GM19468 (cell line): ENCODE results near the gene GJA4.
A peak's percentile ranks its signal among the peaks of the same experiment; 100 is the strongest.
"Not testable (repeated sequence)": the region's sequence is repeated elsewhere in the genome, so short reads cannot be mapped to it uniquely, and the experiment has no call there.

Experiments used
- ATAC-seq: cut with Tn5 transposase; IDR thresholded peaks from one replicate; pipeline ENCODE4 v1.9.1; 2021; ENCODE audit warnings: mild to moderate bottlenecking, moderate library complexity, moderate number of reproducible peaks; ENCODE audit not compliant: unreplicated experiment; ENCODE audit errors: extremely low read depth

Gene GJA4

GRCh38 chr1:34786521-34787325 lies 6.1 kb upstream of the GJA4 start:
- no peak for ATAC-seq

- ATAC-seq, result no peak
These were observed 5.1 kb upstream of the GJA4 start for GRCh38 chr1:34787461-34788420.

GRCh38 chr1:34790985-34791384 lies 1.8 kb upstream of the GJA4 start:
- ATAC-seq, result no peak

- ATAC-seq, result no peak
These were observed 375 bp upstream of the GJA4 start for GRCh38 chr1:34792424-34792823.

- no peak for ATAC-seq
These were observed 1.4 kb downstream of the GJA4 start for GRCh38 chr1:34794001-34794789.

GRCh38 chr1:34794790-34795180 lies 2.0 kb downstream of the GJA4 start:
- ATAC-seq, result no peak

- ATAC-seq, result no peak
These were observed 3.1 kb downstream of the GJA4 start for GRCh38 chr1:34795916-34796315.

- ATAC-seq, result peak; percentile 68
These were observed 4.2 kb downstream of the GJA4 start for GRCh38 chr1:34796990-34797389.

GRCh38 chr1:34800214-34800613 lies 7.4 kb downstream of the GJA4 start:
- no peak for ATAC-seq

- ATAC-seq, result no peak
These were observed 11.0 kb downstream of the GJA4 start for GRCh38 chr1:34803770-34804169.

GRCh38 chr1:34806396-34806795 lies 13.6 kb downstream of the GJA4 start:
- ATAC-seq, result no peak

GRCh38 chr1:34808051-34808810 lies 15.4 kb downstream of the GJA4 start:
- no peak for ATAC-seq

- ATAC-seq, result not testable (repeated sequence)
These were observed 18.0 kb downstream of the GJA4 start for GRCh38 chr1:34810781-34811180.

GRCh38 chr1:34816332-34816731 lies 23.5 kb downstream of the GJA4 start:
- no peak for ATAC-seq

GRCh38 chr1:34816778-34817177 lies 24.0 kb downstream of the GJA4 start:
- ATAC-seq, result no peak

- ATAC-seq, result not testable (repeated sequence)
These were observed 26.1 kb downstream of the GJA4 start for GRCh38 chr1:34818862-34819261.

- ATAC-seq, result no peak
These were observed 29.4 kb downstream of the GJA4 start for GRCh38 chr1:34822202-34822601.

- ATAC-seq, result no peak
These were observed 32.1 kb downstream of the GJA4 start for GRCh38 chr1:34824817-34825454.

GRCh38 chr1:34825455-34826091 lies 32.8 kb downstream of the GJA4 start:
- ATAC-seq, result no peak
